Stimulated activated CD4-positive, alpha-beta T cell treated with anti-CD3 and anti-CD28 coated beads, Interleukin-12 subunit alpha, Interleukin-12 subunit beta, amount 100 ng/mL, for 24 hours (primary cell): ENCODE measurements around the gene CENPN.

Experiments used
- DNase-seq, 2 experiments: peaks; one replicate each; pipeline ENCODE4 v3.0.0-alpha.2; 2020; ENCODE audit warnings: low read depth in 2 of 2

Gene CENPN

DNA sequence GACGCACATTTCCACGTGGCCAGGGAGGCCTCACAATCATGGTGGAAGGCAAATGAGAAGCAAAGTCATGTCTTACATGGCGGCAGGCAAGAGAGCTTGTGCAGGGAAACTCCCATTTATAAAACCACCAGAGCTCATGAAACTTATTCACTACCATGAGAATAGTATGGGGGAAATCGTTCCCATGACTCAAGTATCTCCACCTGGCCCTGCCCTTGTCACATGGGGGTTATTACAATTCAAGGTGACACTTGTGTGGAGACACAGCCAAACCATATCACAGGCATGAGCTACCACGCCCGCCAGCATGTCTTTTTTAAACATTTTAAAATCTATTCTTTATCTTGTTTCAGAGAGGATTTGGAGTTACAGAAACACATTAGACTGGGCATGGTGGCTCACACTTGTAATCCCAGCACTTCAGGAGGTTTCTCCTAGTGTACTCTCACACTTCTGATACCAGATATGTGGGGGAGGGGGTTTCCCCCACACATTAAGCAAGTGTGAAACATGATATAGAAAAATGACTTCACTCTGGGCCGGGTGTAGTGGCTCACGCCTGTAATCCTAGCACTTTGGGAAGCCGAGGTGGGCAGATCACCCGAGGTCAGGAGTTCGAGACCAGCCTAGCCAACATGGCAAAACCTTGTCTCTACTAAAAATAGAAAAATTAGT lies 23.1 kb downstream of the CENPN start:
- DNase-seq: no peak

DNA sequence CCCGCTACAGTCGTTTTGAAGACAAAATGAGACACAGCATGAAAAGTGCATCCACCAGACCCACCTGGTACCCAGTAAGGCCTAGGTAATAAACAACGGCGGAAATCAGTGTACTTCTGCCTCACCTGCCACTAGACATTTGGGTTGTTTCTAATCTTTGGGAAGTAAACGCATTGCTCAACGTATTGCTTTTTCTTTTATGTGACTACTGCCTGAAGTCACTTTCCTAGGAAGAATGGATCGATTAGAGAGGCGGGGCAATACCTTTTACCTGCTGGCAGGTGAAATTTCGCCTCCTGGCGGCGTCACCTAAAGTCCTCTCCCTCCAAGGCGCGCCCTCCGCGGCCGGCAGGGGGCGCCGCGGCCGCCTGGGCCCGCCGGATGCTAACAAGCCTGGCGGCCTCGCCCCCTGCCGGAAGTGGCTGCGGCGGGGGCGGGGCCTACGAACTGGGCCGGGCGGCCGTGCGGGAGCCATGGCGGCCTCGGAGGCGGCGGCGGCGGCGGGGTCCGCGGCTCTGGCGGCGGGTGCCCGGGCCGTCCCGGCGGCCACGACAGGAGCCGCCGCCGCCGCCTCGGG lies 28.5 kb downstream of the CENPN start, which contains the start of gene ATMIN:
Gene ATMIN (plus strand): TSS at position 445 of the 577 bp plus-strand sequence. CDS start 29 bp downstream, at position 474.
- DNase-seq: peak; percentile 73 to 80

GRCh38 chr16:81035975-81036750 lies 29.1 kb downstream of the CENPN start:
- DNase-seq: peak; percentile 14 to 20

DNA sequence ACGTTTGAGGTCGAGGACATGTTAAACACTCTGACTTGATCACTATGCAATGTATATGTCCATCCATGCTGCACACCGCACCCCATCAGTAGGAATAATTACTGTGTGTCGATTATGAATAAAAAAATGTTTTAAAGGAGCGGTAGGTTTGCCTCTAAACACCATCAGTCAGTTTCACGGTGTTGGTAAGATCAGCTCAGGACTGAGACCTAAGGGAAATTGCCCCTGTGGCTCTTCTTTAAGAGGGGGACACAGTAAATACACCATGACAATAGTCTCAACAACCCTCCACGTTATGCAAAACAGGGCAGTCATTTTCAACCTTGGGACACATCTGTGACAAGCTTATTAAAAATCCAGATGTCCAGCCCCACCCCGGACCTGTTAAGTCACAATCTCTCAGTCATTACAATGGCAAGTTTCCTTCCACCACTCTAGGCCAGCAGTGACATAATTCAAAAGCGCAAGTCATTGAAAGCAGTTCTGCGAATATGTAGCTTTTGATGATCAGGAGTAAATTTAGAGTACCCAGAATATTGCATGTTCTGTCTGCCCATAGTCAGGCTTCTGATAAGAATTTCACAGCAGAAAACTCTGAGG lies 29.8 kb downstream of the CENPN start:
- no peak for DNase-seq

- DNase-seq: no peak
These were observed 33.1 kb downstream of the CENPN start for GRCh38 chr16:81040131-81040530.

DNA sequence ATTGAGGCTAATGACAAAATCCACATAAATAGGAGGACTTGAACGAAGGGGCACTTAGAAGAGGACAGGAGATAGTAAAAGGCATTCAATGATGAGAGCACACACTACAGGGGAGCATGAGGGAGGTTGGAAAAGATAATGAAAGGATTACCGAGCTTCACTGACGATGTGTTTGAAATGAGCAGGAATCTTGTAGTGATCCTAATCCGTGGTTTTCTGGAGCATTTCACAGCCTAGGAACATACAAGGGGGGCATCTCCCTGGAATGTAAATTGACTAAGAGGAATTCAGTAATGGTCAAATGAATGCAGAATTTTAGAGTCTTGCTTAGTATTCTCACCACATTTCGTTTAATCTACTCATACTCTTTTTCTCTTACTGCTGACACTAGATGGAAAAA lies 33.8 kb downstream of the CENPN start:
- no peak for DNase-seq

DNA sequence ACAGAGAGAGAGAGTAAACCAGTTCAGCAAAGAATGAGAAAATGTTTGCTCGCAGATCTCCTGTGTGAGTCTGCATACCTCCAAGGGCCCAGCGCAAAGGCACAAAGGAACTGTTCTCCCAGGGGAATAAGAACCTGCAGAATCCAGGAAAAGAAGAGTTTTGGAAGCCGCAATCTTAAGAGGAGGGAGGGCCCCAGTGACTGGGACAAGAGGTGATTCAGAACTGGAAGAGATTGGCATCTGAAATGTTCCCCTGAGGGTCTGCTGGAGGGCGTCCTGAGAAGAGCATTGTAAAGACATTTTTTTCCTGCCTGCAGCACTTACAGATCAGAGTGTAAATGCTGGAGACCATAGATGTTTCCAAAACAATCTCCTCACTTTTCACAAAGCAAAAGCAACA lies 34.7 kb downstream of the CENPN start:
- DNase-seq: no peak

GRCh38 chr16:81042821-81043220 lies 35.8 kb downstream of the CENPN start:
- no peak for DNase-seq

DNA sequence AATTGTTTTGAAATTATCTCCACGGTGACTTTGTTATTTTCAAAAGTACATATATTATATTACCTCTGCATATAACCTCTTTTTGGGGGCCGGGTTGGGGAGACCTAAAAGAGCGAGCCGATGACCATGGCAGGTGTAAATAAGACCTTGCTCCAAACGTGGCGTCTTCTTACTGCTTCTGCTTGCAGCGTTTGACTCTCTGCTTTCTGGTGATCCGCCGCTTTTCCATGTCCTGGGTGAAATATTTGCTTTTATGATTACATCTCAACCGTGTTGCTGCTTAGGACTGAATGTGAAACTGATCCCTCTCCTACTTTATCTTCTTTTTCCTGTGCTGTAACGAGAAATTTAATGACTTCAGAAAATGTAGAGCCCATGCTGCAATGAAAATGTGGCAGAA lies 46.7 kb downstream of the CENPN start:
- no peak for DNase-seq

DNA sequence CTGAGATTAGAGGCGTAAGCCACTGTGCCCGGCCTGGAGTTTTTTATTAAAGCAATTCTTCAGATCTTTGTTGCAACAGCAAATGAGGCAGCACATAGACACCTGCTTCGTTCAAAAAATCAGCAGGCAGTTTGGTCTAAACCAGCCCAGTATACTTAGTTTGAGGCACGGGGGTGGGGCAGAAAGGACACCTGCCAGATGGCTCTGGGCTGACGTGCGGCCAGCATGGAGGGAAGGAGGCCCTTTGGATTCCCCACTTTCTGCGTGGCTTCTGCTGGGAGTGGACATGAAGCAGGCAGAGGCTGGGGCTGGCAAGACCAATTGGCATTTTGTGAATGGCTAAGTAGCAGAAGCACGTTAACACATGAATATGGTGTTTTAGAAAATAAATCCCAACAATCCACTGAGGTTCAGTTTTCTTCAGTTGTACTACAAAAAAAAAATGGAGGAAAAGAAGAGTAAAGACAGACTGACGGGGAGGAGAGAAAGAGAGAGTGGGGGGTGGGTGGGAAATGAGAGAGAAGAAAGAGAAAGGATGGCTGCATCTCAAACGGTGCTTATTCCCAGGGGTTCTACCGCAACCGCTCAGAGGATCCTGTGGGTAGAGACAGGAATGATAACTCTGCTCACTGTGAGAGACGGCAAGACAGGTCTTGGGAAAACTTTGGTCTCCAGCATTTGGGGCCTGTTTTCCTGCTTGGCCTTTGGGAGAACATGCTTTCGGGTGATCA lies 53.7 kb downstream of the CENPN start:
- DNase-seq: no peak

DNA sequence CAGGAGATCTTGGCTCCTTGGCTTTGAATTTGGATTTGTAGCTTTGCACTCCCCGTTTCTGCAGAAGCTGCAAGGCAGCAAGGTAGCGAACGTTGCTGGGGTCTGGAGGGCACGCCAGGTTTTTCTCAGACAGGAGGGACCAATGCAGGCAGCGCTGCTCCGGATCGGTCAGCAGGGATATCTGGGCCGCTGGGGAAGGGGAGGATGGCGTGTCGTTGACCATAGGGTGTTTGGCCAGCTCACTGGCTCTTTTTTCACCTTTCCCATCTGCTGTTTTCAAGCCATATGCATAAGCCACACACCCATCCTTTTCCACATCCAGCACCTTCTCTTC lies 54.3 kb downstream of the CENPN start:
- no peak for DNase-seq

DNA sequence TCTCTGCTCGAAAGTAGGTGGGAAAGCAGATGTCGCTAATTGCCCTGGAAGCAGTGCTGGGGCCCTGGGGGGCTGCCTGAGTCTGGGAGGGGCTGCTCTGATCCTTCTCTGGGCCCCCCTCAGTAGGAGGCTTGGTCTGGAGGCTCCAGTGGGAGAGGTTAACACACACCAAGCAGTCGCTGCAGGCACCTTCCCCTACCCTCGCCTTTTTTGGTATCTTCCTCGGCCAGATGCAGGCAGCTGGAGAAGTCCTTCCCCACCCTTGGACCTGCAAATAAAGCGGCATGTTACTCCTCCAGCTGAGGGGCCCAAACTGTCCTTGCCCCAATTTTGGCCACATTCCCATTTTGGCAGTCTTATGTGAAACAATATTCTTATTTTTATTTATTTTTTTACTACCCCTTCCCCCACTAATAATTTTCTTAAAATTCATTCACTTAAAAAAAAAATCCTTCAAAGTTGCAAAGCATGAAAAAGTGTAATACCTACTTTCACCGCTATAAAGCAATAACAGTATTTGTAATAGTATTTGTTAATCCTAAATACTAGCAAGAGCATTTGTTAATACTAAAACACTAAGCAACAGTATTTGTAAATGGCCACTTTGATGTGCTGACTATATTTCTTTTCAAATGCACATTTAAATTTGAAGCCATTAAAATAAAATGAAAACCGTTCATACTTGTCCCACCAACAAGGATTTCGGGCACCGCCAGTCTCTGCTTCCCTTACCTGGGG lies 55.0 kb downstream of the CENPN start:
- DNase-seq: no peak

DNA sequence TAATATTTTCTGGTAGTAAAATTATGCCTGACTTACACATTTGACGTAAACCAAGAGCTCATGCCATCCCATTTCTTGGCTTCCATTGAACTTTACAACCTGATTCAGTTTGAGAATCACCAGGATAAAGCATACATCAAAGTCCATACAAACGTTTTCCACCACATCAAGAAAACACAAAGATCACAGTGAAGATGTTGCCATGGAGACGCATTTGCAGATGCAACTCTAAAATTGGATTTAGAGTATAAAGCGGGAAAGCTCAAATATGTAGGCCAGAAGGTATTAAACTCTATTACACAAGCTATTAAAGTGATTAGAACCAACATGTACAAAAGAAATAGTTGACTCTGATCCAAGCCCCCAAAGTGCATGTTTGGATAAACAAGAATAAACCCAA lies 59.7 kb downstream of the CENPN start:
- no peak for DNase-seq

DNA sequence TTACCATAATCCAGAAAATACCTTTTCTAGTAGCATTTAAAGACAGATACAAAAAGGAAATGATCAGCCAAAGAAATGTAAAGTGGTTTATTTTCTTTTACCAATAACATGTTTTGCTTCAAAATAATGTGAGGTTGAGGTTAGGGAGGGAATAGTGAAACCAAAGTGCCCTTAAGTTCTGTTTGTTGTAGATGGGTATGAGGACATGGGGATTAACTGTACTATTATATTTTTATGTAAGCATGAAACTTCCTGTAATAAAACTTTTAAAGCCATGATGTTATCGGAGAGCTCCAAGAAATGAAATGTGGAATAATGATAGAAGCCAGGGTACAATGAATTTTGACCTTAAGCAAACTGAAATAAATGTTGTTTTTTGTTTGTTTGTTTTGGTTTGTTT lies 60.2 kb downstream of the CENPN start:
- DNase-seq: no peak

DNA sequence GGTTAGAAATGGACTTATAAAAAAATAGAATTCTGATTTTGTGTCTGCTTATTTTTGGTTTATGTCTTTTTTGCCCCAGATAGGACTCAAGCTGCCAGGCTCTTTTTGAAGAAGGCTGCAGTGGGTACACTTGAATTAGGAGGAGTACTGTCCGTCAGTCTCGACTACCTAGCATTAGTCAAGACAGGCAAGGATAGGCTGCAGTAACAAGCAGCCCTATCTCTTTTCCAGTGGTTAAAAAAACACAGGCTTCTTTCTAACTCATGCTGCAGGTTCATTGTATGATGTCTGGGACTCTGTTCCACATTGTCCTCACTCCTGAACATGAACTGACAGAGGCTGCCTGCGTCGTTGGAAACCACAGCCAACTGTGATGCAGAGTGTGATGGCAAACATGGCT lies 62.0 kb downstream of the CENPN start:
- DNase-seq: no peak

DNA sequence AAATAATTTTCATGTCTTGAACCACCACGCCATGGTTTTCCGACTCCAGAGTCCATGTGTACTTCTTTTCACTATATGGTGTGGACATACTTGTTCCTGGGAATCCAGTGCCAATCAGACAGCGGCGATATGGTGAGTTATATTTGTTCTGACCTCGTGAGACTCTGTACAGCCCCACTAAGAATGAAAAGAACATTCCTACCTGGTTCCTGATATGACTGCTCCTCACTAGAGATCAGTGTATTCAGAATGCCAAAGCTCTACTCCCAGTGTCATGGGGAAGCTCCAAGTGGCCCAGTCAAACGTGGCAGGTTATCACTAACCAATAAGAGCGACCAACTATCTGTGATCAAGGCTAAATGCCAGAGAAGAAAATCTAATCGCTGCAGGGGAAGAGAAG lies 64.0 kb downstream of the CENPN start:
- no peak for DNase-seq

DNA sequence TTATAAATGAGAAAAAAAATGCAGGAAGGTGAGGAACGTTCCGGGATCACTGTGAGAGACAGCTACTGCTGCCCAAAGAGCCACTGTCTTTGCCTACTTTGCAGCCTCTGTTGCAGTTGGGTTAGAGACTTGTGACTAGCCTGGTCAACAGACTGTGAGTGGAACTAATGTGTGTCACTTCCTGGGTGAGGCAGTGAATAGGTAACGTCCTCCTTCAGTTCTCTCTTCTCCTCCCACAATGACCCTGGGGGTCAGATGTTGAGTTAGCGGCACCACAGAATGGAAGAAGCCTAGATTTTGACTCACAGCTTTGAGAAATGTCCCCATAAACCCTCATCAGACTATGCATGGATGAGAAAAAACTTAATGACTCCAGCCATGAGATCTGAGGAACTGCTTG lies 64.8 kb downstream of the CENPN start:
- DNase-seq: no peak

GRCh38 chr16:81073560-81074330 lies 66.7 kb downstream of the CENPN start:
- no peak for DNase-seq

- DNase-seq: peak; percentile 87 to 93
These were observed 69.6 kb downstream of the CENPN start for GRCh38 chr16:81076566-81077075.
